ENCODE measurements around the gene PBRM1. TPM values are rescaled to one million over a fixed set of nuclear protein-coding genes. Genes with fewer than 3 reads are reported as not detected.
A peak's percentile ranks its signal among the peaks of the same experiment; 100 is the strongest.
"Not testable (repeated sequence)": the region's sequence is repeated elsewhere in the genome, so short reads cannot be mapped to it uniquely, and the experiment has no call there.

Gene PBRM1
- total RNA-seq, 4 donors from 2014 or later, result 111 to 165 (median 125) TPM

DNA sequence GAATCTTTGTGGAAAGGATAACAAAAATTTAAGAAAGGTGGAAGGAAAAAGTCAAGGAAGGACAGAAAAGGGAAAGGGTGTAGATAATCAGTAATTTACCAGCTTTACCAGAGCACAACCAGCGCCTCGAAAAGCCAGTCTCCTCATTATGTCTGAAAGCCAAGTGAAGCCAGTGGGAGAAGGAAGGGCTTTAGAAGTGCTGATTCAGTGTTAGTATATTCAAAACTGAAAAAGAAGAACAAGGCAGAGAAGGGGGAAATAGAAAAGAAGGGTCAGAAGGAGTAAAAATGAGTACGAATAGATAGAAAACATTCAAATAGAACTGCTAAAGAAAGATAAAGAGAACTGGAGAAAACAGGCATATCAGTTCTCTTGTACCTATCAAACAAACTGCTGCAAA, 4.1 kb downstream of the PBRM1 start:
- DNase-seq, result no peak
- Histone ChIP-seq H3K4me1 (peaks cover 17 to 37% of the 10 kb centered on the region in 2 donors), H3K36me3 (peaks cover 16 to 25% of the 10 kb centered on the region in 2 donors), H3K27ac (peak overlapping the region in 2 of 3 donors; percentile 27 to 31), H3K4me3 (replicated peaks in 1 of 3) (no peak overlapping the region), H3K27me3 (no peaks in the 10 kb centered on the region), H3K9me3 (no peaks in the 10 kb centered on the region)
- intact Hi-C loops (cut with DNase I), result loop anchor here (10.0 kb wide), 1 partner anchor 227 kb away; the partner anchor contains the start of genes NISCH and TNNC1
- TF ChIP-seq POLR2A (IDR thresholded peaks at IDR 0.05), result no peak
- TF ChIP-seq, protein P1, sequence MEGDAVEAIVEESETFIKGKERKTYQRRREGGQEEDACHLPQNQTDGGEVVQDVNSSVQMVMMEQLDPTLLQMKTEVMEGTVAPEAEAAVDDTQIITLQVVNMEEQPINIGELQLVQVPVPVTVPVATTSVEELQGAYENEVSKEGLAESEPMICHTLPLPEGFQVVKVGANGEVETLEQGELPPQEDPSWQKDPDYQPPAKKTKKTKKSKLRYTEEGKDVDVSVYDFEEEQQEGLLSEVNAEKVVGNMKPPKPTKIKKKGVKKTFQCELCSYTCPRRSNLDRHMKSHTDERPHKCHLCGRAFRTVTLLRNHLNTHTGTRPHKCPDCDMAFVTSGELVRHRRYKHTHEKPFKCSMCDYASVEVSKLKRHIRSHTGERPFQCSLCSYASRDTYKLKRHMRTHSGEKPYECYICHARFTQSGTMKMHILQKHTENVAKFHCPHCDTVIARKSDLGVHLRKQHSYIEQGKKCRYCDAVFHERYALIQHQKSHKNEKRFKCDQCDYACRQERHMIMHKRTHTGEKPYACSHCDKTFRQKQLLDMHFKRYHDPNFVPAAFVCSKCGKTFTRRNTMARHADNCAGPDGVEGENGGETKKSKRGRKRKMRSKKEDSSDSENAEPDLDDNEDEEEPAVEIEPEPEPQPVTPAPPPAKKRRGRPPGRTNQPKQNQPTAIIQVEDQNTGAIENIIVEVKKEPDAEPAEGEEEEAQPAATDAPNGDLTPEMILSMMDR (IDR thresholded peaks at IDR 0.05), result no peak
- WGBS, 2 donors, result 73 to 80% methylated on average over 3 of the region's 3 CpGs

DNA sequence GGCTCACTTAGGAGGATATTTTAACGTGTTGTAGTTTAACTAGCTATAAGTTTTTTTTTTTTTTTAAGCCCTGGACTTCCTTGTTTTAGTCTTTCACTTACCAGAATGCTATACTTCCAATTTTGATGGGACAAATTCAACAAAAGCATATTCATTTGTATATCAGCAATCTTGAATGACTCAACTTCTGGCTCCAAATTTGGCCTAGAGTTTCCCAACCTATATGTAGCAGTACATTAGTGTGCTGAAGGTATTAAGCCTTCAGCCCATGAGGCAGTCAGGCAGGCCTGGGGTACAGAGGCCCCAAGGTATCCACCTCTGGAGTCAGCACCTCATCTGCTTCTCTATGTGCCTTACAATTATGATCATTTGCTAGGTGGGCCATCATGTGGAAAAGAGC, 5.9 kb downstream of the PBRM1 start:
- no peak for TF ChIP-seq POLR2A (IDR thresholded peaks at IDR 0.05)
- TF ChIP-seq, protein P1 (IDR thresholded peaks at IDR 0.05), result no peak
- H3K9me3 ChIP-seq, result no peaks in the 10 kb centered on the region
- WGBS, 2 donors, result 72 to 77% methylated on average over 1 of the region's 1 CpG
- H3K4me3 ChIP-seq (replicated peaks in 1 of 3), result no peak overlapping the region
- peaks cover 26 to 33% of the 10 kb centered on the region in 2 donors for H3K36me3 ChIP-seq
- DNase-seq, result no peak
- H3K27ac ChIP-seq, result no peak overlapping the region
- H3K4me1 ChIP-seq, result peaks cover 16 to 34% of the 10 kb centered on the region in 2 donors
- intact Hi-C loops (cut with DNase I), result loop anchor here (10.0 kb wide), 1 partner anchor 225 kb away; the partner anchor contains the start of genes NISCH and TNNC1
- H3K27me3 ChIP-seq, result no peaks in the 10 kb centered on the region

DNA sequence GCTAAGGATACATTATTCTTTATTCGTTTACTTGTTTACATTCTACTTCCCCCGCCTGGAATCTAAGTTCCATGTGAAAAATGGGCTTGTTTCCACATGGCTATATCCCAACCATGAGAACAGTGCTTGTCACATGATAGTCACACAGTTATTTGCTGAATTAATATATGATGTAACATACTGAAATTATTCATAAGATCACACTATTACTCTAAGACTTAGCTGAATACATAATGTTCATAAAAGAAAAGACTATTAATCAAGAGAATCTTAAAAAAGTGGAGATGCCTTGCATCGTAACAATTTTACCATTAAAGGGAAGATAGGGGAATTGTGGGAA, 6.5 kb downstream of the PBRM1 start:
- no peak overlapping the region for H3K4me3 ChIP-seq (replicated peaks in 1 of 3)
- H3K4me1 ChIP-seq, result peaks cover 12 to 28% of the 10 kb centered on the region in 2 donors
- peaks cover 28 to 34% of the 10 kb centered on the region in 2 donors for H3K36me3 ChIP-seq
- H3K27me3 ChIP-seq, result no peaks in the 10 kb centered on the region
- H3K27ac ChIP-seq, result no peak overlapping the region
- H3K9me3 ChIP-seq, result no peaks in the 10 kb centered on the region
- intact Hi-C loops (cut with DNase I), result no loop called here
- TF ChIP-seq POLR2A (IDR thresholded peaks at IDR 0.05), result no peak
- TF ChIP-seq, protein P1 (IDR thresholded peaks at IDR 0.05), result no peak
- no peak for DNase-seq
- WGBS, 2 donors, result 89 to 94% methylated on average over 3 of the region's 3 CpGs

GRCh38 chr3:52678265-52679198, 7.2 kb downstream of the PBRM1 start:
- Histone ChIP-seq H3K4me1 (peaks cover 5 to 21% of the 10 kb centered on the region in 2 donors), H3K36me3 (peaks cover 31 to 34% of the 10 kb centered on the region in 2 donors), H3K27me3 (no peaks in the 10 kb centered on the region), H3K4me3 (replicated peaks in 1 of 3) (no peak overlapping the region), H3K9me3 (no peaks in the 10 kb centered on the region), H3K27ac (no peak overlapping the region)
- intact Hi-C loops (cut with DNase I), result no loop called here
- WGBS, 2 donors, result 96 to 98% methylated on average over 6 of the region's 6 CpGs
- no peak for DNase-seq
- TF ChIP-seq, protein P1 (IDR thresholded peaks at IDR 0.05), result no peak
- TF ChIP-seq POLR2A (IDR thresholded peaks at IDR 0.05), result no peak

DNA sequence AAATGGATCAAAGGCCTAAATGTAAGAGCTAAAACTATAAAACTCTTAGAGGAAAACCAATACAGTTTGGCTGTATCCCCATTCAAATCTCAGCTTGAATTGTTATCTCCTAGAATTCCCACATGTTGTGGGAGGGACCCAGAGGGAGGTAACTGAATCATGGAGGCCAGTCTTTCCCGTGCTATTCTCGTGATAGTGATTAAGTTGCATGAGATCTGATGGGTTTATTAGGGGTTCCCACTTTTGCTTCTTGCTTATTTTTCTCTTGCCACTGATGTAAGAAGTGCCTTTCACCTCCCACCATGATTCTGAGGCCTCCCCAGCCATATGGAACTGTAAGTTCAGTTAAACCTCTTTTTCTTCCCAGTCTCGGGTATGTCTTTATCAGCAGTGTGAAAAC, 9.5 kb downstream of the PBRM1 start:
- H3K4me3 ChIP-seq (replicated peaks in 1 of 3); intact Hi-C loops (cut with DNase I); H3K4me1 ChIP-seq; H3K9me3 ChIP-seq; H3K27ac ChIP-seq; DNase-seq; H3K27me3 ChIP-seq: not testable (repeated sequence)
- WGBS, 2 donors, result 85 to 92% methylated on average over 3 of the region's 3 CpGs
- peaks cover 43 to 44% of the 10 kb centered on the region in 2 donors for H3K36me3 ChIP-seq

Data from thyroid gland (tissue), 4 donors.